Stomach smooth muscle (tissue), 2 donors: ENCODE results near the gene PCSK2.

Experiments used
- H3K27ac ChIP-seq: one replicate; pipeline ENCODE4 v1.7.0; 2013; ENCODE audit warnings: mild to moderate bottlenecking, low read length, inconsistent platforms
- H3K27me3 ChIP-seq, 2 donors: one replicate each; pipeline ENCODE4 v1.7.0; 2013; ENCODE audit warnings: low read length in 2 of 2; ENCODE audit not compliant: insufficient read depth in 2 of 2, control insufficient read depth in 1 of 2
- H3K36me3 ChIP-seq, 2 donors: one replicate each; pipeline ENCODE4 v1.7.0; 2013; ENCODE audit warnings: low read length in 2 of 2; ENCODE audit not compliant: control insufficient read depth in 2 of 2, insufficient read depth in 2 of 2
- H3K4me1 ChIP-seq: one replicate; pipeline ENCODE4 v1.7.0; 2013; ENCODE audit warnings: low read length; ENCODE audit not compliant: control insufficient read depth, insufficient read depth
- H3K4me3 ChIP-seq, 2 donors: one replicate each; pipeline ENCODE4 v1.7.0; 2013; ENCODE audit warnings: low read length in 2 of 2
- H3K9ac ChIP-seq, 2 donors: one replicate each; pipeline ENCODE4 v1.7.0; 2013; ENCODE audit warnings: low read length in 2 of 2, mild to moderate bottlenecking in 1 of 2
- H3K9me3 ChIP-seq, 2 donors: one replicate each; pipeline ENCODE4 v1.7.0; 2013; ENCODE audit warnings: low read length in 2 of 2; ENCODE audit not compliant: control insufficient read depth in 2 of 2
- donor health status: healthy.
- donor health status: Pancreatic carcinoma.

PCSK2 gene, protein sequence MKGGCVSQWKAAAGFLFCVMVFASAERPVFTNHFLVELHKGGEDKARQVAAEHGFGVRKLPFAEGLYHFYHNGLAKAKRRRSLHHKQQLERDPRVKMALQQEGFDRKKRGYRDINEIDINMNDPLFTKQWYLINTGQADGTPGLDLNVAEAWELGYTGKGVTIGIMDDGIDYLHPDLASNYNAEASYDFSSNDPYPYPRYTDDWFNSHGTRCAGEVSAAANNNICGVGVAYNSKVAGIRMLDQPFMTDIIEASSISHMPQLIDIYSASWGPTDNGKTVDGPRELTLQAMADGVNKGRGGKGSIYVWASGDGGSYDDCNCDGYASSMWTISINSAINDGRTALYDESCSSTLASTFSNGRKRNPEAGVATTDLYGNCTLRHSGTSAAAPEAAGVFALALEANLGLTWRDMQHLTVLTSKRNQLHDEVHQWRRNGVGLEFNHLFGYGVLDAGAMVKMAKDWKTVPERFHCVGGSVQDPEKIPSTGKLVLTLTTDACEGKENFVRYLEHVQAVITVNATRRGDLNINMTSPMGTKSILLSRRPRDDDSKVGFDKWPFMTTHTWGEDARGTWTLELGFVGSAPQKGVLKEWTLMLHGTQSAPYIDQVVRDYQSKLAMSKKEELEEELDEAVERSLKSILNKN

GRCh38 chr20:17226410-17227218 is at the start of gene PCSK2:
TSS of gene PCSK2 (plus strand) at chr20:17227040. CDS start at chr20:17227306, 266 bp downstream.
- peaks cover 17 to 34% of the 10 kb centered on the region in 2 donors for H3K27me3 ChIP-seq
- peak within 1 kb of the TSS; percentile 68 to 69 for H3K4me3 ChIP-seq
- peaks cover 10% of the 10 kb centered on the region for H3K4me1 ChIP-seq
- H3K36me3 ChIP-seq: no peaks in the 10 kb centered on the region
- H3K9me3 ChIP-seq: no peaks in the 10 kb centered on the region
- no peak within 1 kb of the TSS for H3K27ac ChIP-seq
- peak within 1 kb of the TSS in 1 of 2 donors; percentile 49 for H3K9ac ChIP-seq

DNA sequence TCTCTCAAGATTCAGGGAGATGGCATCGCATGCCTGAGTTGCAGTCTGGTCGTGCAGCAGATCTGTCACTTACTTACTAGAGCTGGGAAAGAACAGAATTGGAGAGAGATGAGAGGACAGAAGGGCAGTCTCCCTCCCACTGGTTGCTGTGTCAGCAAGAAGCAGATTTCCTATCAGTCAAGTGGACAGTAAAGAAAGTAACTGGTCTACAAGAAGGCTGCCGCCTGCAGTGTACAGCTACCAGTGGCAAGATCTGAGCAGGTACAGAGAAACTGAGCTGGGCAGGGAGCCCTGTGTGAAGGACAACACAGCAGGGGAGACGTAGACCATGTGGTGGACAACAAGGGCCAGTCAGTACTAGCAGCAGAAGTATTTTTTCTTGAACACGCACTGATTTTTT is 49.5 kb upstream of the PCSK2 start:
- Histone ChIP-seq H3K27me3 (no peaks in the 10 kb centered on the region), H3K9me3 (no peaks in the 10 kb centered on the region), H3K4me3 (no peak overlapping the region), H3K9ac (no peak overlapping the region), H3K4me1 (no peaks in the 10 kb centered on the region), H3K36me3 (no peaks in the 10 kb centered on the region), H3K27ac (no peak overlapping the region)

DNA sequence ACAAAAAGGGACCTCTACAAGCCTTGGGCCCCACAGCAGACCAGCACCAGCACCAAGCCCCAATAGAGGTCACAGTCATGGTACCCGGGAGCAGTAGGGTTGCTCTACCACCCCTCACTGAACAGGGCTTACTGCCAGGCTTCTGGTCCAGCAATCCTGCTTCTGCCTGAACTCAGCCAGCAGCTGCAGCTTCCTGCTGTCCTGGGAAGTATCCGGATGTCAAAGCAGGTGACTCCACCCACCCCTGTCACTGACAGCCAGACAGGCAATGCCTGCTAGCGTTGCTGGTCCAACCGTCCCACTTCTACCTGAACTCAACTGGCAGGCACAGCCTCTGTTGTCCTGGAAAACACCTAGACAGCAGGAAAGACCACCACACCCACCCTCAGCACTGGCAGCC is 47.0 kb upstream of the PCSK2 start:
- H3K4me1 ChIP-seq: no peaks in the 10 kb centered on the region
- no peaks in the 10 kb centered on the region for H3K27me3 ChIP-seq
- H3K9ac ChIP-seq: no peak overlapping the region
- no peak overlapping the region for H3K27ac ChIP-seq
- peaks cover 0 to under 1% of the 10 kb centered on the region in 2 donors for H3K9me3 ChIP-seq
- no peaks in the 10 kb centered on the region for H3K36me3 ChIP-seq
- no peak overlapping the region for H3K4me3 ChIP-seq

DNA sequence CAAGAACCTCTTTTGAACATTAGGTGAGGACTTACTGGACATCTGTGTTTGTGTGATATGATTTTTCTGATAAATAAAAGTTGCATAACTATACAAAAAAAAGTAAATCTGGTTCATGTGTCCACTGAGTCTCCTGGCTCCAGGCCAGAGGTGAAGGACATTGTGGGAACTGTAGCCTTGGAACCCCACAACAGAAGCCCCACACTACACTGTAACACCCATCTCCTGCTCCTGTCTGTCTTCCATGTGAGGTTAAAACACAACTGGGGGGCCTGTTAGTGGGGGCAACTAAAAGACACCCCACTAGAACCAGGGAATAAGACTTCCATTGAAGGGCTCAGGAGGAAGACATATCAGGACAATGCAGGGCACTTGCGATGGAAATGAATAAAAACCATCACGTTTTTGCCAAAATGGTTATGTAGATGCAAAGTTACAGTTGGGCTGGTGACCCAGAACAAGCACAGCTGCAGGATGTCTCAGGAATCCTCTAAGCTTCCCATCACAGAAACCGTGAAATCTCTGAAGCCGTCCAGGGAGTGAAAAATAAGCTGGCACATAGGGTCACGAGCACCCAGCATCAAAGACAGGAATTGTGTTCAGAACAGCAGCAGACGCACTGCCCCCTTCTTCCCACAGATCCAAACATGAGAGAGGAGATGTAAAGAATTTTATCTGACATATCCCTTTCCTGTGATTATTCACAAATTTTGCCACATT is 36.7 kb upstream of the PCSK2 start:
- Histone ChIP-seq H3K27ac (no peak overlapping the region), H3K9ac (no peak overlapping the region), H3K27me3 (no peaks in the 10 kb centered on the region), H3K4me3 (no peak overlapping the region), H3K36me3 (no peaks in the 10 kb centered on the region), H3K4me1 (no peaks in the 10 kb centered on the region), H3K9me3 (no peaks in the 10 kb centered on the region)

- Histone ChIP-seq H3K4me1 (no peaks in the 10 kb centered on the region), H3K9me3 (no peaks in the 10 kb centered on the region), H3K27me3 (no peaks in the 10 kb centered on the region), H3K27ac (no peak overlapping the region), H3K36me3 (no peaks in the 10 kb centered on the region), H3K9ac (no peak overlapping the region), H3K4me3 (no peak overlapping the region)
Measured at GRCh38 chr20:17197041-17197440, 29.8 kb upstream of the PCSK2 start.

DNA sequence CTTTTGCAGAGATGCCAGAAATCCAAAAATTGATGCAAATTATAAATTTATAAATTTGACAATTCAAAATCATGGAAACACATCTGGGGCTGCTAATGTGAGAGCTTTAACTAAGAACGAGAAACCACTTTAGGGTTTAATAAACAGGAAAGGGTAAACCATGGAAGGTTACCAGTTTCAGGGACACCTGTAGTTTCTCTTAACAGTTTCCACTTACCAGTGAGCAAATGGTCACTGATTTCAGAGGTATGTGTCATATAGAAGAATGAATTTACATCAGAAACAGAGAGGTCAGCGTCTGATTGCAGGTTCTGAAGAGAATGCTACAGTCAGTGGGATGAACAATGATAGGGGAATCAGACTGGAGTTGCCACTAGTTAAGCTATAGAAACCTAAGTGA is 24.8 kb upstream of the PCSK2 start:
- Histone ChIP-seq H3K4me3 (no peak overlapping the region), H3K27ac (no peak overlapping the region), H3K27me3 (no peaks in the 10 kb centered on the region), H3K9me3 (no peaks in the 10 kb centered on the region), H3K9ac (no peak overlapping the region), H3K4me1 (no peaks in the 10 kb centered on the region), H3K36me3 (no peaks in the 10 kb centered on the region)

- Histone ChIP-seq H3K9me3 (no peaks in the 10 kb centered on the region), H3K36me3 (no peaks in the 10 kb centered on the region), H3K9ac (no peak overlapping the region), H3K4me1 (no peaks in the 10 kb centered on the region), H3K4me3 (no peak overlapping the region), H3K27ac (no peak overlapping the region), H3K27me3 (no peaks in the 10 kb centered on the region)
Measured at GRCh38 chr20:17202673-17203072, 24.2 kb upstream of the PCSK2 start.

GRCh38 chr20:17205084-17205813 is 21.6 kb upstream of the PCSK2 start:
- H3K36me3 ChIP-seq: no peaks in the 10 kb centered on the region
- no peak overlapping the region for H3K27ac ChIP-seq
- no peak overlapping the region for H3K9ac ChIP-seq
- H3K4me1 ChIP-seq: no peaks in the 10 kb centered on the region
- H3K9me3 ChIP-seq: peaks cover 0 to 2% of the 10 kb centered on the region in 2 donors
- no peak overlapping the region for H3K4me3 ChIP-seq
- no peaks in the 10 kb centered on the region for H3K27me3 ChIP-seq

DNA sequence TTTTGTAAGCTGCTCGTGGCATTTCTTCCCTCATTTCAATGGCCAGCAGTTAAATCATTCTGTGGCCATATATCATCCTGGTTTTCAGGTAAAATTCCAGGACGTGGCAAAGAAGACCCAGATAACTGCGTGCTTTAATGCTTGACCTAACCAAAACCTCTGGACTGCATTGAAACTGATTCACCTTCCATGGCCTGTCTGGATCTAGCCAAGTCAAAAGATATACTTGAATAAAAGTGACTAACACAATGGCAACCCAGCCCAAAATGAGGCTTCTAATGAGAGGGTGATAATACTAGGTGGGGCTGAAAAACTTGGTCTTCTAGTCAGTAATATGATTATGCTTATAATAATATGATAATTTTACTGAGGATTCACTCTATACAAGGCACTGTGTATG is 16.5 kb upstream of the PCSK2 start:
- no peak overlapping the region for H3K27ac ChIP-seq
- no peaks in the 10 kb centered on the region for H3K4me1 ChIP-seq
- H3K9ac ChIP-seq: no peak overlapping the region
- no peaks in the 10 kb centered on the region for H3K27me3 ChIP-seq
- H3K4me3 ChIP-seq: no peak overlapping the region
- peaks cover 0 to 2% of the 10 kb centered on the region in 2 donors for H3K9me3 ChIP-seq
- H3K36me3 ChIP-seq: no peaks in the 10 kb centered on the region

GRCh38 chr20:17210983-17211382 is 15.9 kb upstream of the PCSK2 start:
- H3K36me3 ChIP-seq: no peaks in the 10 kb centered on the region
- H3K4me1 ChIP-seq: no peaks in the 10 kb centered on the region
- no peak overlapping the region for H3K27ac ChIP-seq
- no peak overlapping the region for H3K4me3 ChIP-seq
- no peaks in the 10 kb centered on the region for H3K27me3 ChIP-seq
- H3K9me3 ChIP-seq: peaks cover 0 to 2% of the 10 kb centered on the region in 2 donors
- H3K9ac ChIP-seq: no peak overlapping the region
